HFFc6 (cell line): Measurements from ENCODE around the gene OSBP2. TPM values are rescaled to one million over a fixed set of nuclear protein-coding genes. Genes with fewer than 3 reads are reported as not detected.
A peak's percentile ranks its signal among the peaks of the same experiment; 100 is the strongest.

ENCODE experiments used
- DNase-seq: peaks from one replicate; pipeline ENCODE4 v3.0.0-alpha.2; 2018
- H3K27ac Mint-ChIP-seq: 2 replicates; pipeline ENCODE4 v1.8.0; 2020; ENCODE audit warnings: mild to moderate bottlenecking, mixed read lengths
- H3K27me3 Mint-ChIP-seq: 2 replicates; pipeline ENCODE4 v1.8.0; 2021; ENCODE audit warnings: mild to moderate bottlenecking, moderate library complexity, mixed read lengths; ENCODE audit not compliant: insufficient read depth
- H3K36me3 Mint-ChIP-seq: 2 replicates; pipeline ENCODE4 v1.8.0; 2021; ENCODE audit warnings: low read depth, mixed read lengths
- H3K4me1 Mint-ChIP-seq: 2 replicates; pipeline ENCODE4 v1.8.0; 2020; ENCODE audit warnings: low read depth, mixed read lengths
- H3K4me3 Mint-ChIP-seq: 2 replicates; pipeline ENCODE4 v1.8.0; 2020; ENCODE audit warnings: mild to moderate bottlenecking, moderate library complexity, mixed read lengths
- H3K9me3 Mint-ChIP-seq: 2 replicates; pipeline ENCODE4 v1.8.0; 2020; ENCODE audit warnings: mild to moderate bottlenecking, mixed read lengths
- long read RNA-seq: library from polyadenylated mRNA; unstranded; transcript quantifications from one replicate; pipeline ENCODE4 v2.0.0, GENCODE V29; 2019
- total RNA-seq, 6 experiments: library from RNA; stranded (reverse); fragmentation: NEBNext Ultra II Directional; extraction: Animal tissue kit (Norgen Biotek cat#: 25700); gene quantifications; 2 replicates in 1 of 6; 3 replicates in 5 of 6; pipeline ENCODE4 v1.2.3, GENCODE V29; 2021
- TF ChIP-seq, protein P1 (sequence below): fragments of 200-600 bp; sonication (generic); IDR thresholded peaks from 2 replicates; pipeline ENCODE4 v1.5.0; 2021; ENCODE audit warnings: antibody characterized with exemption, mild to moderate bottlenecking

OSBP2 gene
- under 1 TPM in 5 of 6 experiments, not detected in 1; 0.09 to 0.37 (median 0.28) TPM for total RNA-seq
- long read RNA-seq = 0 reads

DNA sequence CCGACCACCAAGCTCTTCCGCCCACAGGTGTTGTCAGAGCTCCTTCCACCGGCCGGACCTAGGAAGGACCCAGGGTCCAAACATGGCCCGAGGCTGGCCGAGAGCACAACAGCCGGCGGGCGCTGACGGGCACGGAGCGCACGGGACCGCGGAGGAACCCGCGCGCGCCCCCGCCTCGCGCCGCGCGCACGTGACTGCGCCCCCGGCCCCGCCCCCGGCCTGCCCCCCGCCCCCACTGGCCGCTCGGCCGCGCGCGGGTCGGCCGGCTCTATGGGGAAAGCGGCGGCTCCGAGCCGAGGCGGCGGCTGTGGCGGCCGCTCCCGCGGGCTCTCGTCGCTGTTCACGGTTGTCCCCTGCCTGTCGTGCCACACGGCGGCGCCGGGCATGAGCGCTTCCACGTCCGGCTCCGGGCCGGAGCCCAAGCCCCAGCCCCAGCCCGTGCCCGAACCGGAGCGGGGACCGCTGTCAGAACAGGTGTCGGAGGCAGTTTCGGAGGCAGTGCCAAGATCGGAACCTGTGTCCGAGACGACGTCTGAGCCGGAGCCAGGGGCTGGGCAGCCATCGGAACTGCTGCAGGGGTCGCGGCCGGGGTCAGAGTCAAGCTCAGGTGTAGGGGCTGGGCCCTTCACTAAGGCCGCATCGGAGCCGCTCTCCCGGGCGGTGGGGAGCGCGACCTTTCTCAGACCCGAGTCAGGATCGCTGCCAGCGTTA is at the start of gene OSBP2:
TSS of gene OSBP2 (plus strand) at position 235 of the 711 bp plus-strand sequence. CDS start at position 271, 36 bp downstream.
- peak within 1 kb of the TSS; percentile 77 for H3K4me3 Mint-ChIP-seq
- H3K9me3 Mint-ChIP-seq = no peaks in the 10 kb centered on the region
- H3K36me3 Mint-ChIP-seq = no peaks in the 10 kb centered on the region
- no peak for DNase-seq
- H3K27me3 Mint-ChIP-seq = peaks cover 44% of the 10 kb centered on the region
- H3K4me1 Mint-ChIP-seq = no peaks in the 10 kb centered on the region
- no peak within 1 kb of the TSS for H3K27ac Mint-ChIP-seq
- TF ChIP-seq, protein P1, sequence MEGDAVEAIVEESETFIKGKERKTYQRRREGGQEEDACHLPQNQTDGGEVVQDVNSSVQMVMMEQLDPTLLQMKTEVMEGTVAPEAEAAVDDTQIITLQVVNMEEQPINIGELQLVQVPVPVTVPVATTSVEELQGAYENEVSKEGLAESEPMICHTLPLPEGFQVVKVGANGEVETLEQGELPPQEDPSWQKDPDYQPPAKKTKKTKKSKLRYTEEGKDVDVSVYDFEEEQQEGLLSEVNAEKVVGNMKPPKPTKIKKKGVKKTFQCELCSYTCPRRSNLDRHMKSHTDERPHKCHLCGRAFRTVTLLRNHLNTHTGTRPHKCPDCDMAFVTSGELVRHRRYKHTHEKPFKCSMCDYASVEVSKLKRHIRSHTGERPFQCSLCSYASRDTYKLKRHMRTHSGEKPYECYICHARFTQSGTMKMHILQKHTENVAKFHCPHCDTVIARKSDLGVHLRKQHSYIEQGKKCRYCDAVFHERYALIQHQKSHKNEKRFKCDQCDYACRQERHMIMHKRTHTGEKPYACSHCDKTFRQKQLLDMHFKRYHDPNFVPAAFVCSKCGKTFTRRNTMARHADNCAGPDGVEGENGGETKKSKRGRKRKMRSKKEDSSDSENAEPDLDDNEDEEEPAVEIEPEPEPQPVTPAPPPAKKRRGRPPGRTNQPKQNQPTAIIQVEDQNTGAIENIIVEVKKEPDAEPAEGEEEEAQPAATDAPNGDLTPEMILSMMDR = no peak

DNA sequence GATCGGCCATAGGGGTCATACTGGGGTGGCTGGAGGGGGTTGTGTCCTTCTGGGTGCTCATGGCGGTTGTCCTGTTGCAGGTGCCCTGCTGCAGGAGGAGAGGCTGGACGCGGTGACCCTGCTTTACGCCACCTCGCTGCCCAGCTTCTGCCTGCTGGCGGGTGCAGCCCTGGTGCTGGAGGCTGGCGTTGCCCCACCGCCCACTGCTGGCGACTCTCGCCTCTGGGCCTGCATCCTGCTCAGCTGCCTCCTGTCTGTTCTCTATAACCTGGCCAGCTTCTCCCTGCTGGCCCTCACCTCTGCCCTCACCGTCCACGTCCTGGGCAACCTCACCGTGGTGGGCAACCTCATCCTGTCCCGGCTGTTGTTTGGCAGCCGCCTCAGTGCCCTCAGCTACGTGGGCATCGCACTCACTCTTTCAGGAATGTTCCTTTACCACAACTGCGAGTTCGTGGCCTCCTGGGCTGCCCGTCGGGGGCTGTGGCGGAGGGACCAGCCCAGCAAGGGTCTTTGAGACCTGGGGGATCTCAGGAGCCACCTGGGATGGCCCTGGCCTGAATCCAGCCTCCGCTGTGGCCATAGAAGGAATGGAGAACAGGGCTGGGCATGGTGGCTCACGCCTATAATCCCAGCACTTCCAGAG is 48.0 kb upstream of the OSBP2 start:
- no peak for DNase-seq
- H3K27ac Mint-ChIP-seq = no peak overlapping the region
- peaks cover 28% of the 10 kb centered on the region for H3K4me1 Mint-ChIP-seq
- no peaks in the 10 kb centered on the region for H3K9me3 Mint-ChIP-seq
- H3K4me3 Mint-ChIP-seq = no peak overlapping the region
- H3K27me3 Mint-ChIP-seq = no peaks in the 10 kb centered on the region
- TF ChIP-seq, protein P1 = no peak
- H3K36me3 Mint-ChIP-seq = peaks cover 8% of the 10 kb centered on the region

DNA sequence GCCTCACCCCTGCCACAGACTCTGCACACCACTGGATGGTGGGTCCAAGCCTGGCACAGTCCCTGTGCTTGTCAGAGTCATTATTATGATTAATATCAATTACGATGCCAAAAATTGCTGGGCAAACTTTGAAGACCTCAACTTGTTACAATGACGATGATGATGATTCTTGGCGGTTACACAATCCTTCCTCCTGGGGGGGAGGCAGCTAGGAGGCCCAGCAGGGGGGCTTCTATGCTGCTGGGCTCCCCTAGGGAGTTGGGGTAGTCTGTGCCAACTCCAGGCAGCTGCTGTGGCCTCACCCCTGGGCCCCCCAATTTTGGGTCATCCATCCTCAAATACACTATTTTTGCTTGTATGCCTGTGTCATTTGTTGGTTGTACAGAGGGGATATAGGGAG is 47.1 kb upstream of the OSBP2 start:
- no peaks in the 10 kb centered on the region for H3K9me3 Mint-ChIP-seq
- H3K4me3 Mint-ChIP-seq = no peak overlapping the region
- no peak overlapping the region for H3K27ac Mint-ChIP-seq
- peaks cover 33% of the 10 kb centered on the region for H3K4me1 Mint-ChIP-seq
- peaks cover 8% of the 10 kb centered on the region for H3K36me3 Mint-ChIP-seq
- no peaks in the 10 kb centered on the region; the same call in 1 of the 2 replicates for H3K27me3 Mint-ChIP-seq
- DNase-seq = no peak
- TF ChIP-seq, protein P1 = no peak

- peaks cover 8% of the 10 kb centered on the region for H3K36me3 Mint-ChIP-seq
- DNase-seq = no peak
- H3K27ac Mint-ChIP-seq = peak overlapping the region; percentile 81
- no peak overlapping the region for H3K4me3 Mint-ChIP-seq
- H3K9me3 Mint-ChIP-seq = no peaks in the 10 kb centered on the region
- no peaks in the 10 kb centered on the region; the same call in 1 of the 2 replicates for H3K27me3 Mint-ChIP-seq
- TF ChIP-seq, protein P1 = no peak
- peaks cover 24% of the 10 kb centered on the region for H3K4me1 Mint-ChIP-seq
Measured at GRCh38 chr22:30648825-30649224, 45.8 kb upstream of the OSBP2 start.

GRCh38 chr22:30649430-30650007 is 45.2 kb upstream of the OSBP2 start:
- Mint-ChIP-seq H3K4me1 (peaks cover 17% of the 10 kb centered on the region), H3K36me3 (peaks cover 8% of the 10 kb centered on the region), H3K4me3 (no peak overlapping the region), H3K27ac (peak overlapping the region; percentile 81), H3K27me3 (no peaks in the 10 kb centered on the region; the same call in 1 of the 2 replicates), H3K9me3 (no peaks in the 10 kb centered on the region)
- DNase-seq = peak; percentile 63
- TF ChIP-seq, protein P1 = peak; percentile 23; the same call in 1 of the 2 replicates
